K562 (cell line): ENCODE data around the gene LARP7. TPM values are rescaled to one million over a fixed set of nuclear protein-coding genes. Genes with fewer than 3 reads are reported as not detected.

Experiments used
- ATAC-seq: fragments of 200-7000 bp; cut with Tn5 transposase; 3 replicates; pipeline ENCODE4 v1.9.1; 2020; ENCODE audit warnings: moderate library complexity
- BruUV-seq: library from RNA; stranded (reverse); fragments of 400-500 nt; replicated peaks from 2 replicates; lab custom pipeline; 2021; lab: Mats Ljungman, UMichigan
- CTCF ChIA-PET: fragments of 300-600 bp; formaldehyde crosslinking; extraction: SDS; loops from one replicate; lab custom pipeline; 2021; ENCODE audit warnings: low intra/inter-chr PET ratio; lab: Yijun Ruan, JAX
- POLR2A ChIA-PET: fragments of 300-600, 350-650 bp; sonication (Branson Sonifier 250); formaldehyde crosslinking; extraction: SDS; loops from one replicate; lab custom pipeline; 2021; ENCODE audit warnings: antibody characterized with exemption, inconsistent platforms; lab: Yijun Ruan, JAX
- DNase-seq, 4 experiments: peaks; one replicate each; pipeline versions ENCODE4 v3.0.0 to v3.0.0-alpha.2; 2011 to 2018; ENCODE audit warnings: low spot score in 3 of 4, mixed read lengths in 3 of 4; ENCODE audit errors: extremely low read depth in 1 of 4
- FAIRE-seq: peaks from 2 replicates; lab custom pipeline; 2011; peaks lifted over from hg19 to GRCh38; lab: Jason Lieb, UNC
- H2AFZ ChIP-seq: 2 replicates; pipeline ENCODE4 v1.6.0; 2011; ENCODE audit warnings: low read depth, low read length, control low read depth, inconsistent platforms
- H3K27ac ChIP-seq: fragments of 200-600 bp; 3 replicates; pipeline ENCODE4 v1.8.0; 2011; ENCODE audit warnings: low read depth, mild to moderate bottlenecking, control low read depth, inconsistent platforms, low read length, moderate library complexity, mixed read lengths; ENCODE audit errors: extremely low read depth
- H3K27me3 ChIP-seq, 2 experiments: fragments of 300-600 bp in 1 of 2; 2 replicates in 1 of 2; 3 replicates in 1 of 2; pipeline versions ENCODE4 v1.6.0 to v1.8.0; 2011; ENCODE audit warnings: inconsistent platforms in 2 of 2, low read length in 2 of 2, mild to moderate bottlenecking in 1 of 2, mixed read lengths in 1 of 2, moderate library complexity in 1 of 2; ENCODE audit not compliant: control insufficient read depth in 2 of 2, insufficient read depth in 2 of 2
- H3K36me3 ChIP-seq: fragments of 300-600 bp; 3 replicates; pipeline ENCODE4 v1.8.0; 2011; ENCODE audit warnings: mild to moderate bottlenecking, low read length, inconsistent platforms; ENCODE audit not compliant: control insufficient read depth, insufficient read depth
- H3K4me1 ChIP-seq, 2 experiments: fragments of 200-600 bp in 1 of 2; replicated peaks in 1 of 2; 2 replicates in 1 of 2; 3 replicates in 1 of 2; pipeline versions ENCODE4 v1.5.1 to v1.8.0; 2011; ENCODE audit warnings: inconsistent platforms in 2 of 2, low read length in 2 of 2, mild to moderate bottlenecking in 1 of 2, mixed read lengths in 1 of 2, moderate library complexity in 1 of 2; ENCODE audit not compliant: control insufficient read depth in 2 of 2, insufficient read depth in 2 of 2
- H3K4me2 ChIP-seq: 2 replicates; pipeline ENCODE4 v1.6.1; 2011; ENCODE audit warnings: low read length, control low read depth, inconsistent platforms, mixed read lengths; ENCODE audit not compliant: insufficient read depth
- H3K4me3 ChIP-seq: fragments of 200-600 bp; sonication (generic), shearing (Covaris generic); 2 replicates; pipeline ENCODE4 v1.5.1; 2016; ENCODE audit warnings: control low read depth, inconsistent platforms
- H3K79me2 ChIP-seq: fragments of 200-600 bp; 3 replicates; pipeline ENCODE4 v1.8.0; 2011; ENCODE audit warnings: low read length, inconsistent platforms; ENCODE audit not compliant: control insufficient read depth, insufficient read depth
- H3K9ac ChIP-seq, 2 experiments: 2 replicates each; pipeline versions ENCODE4 v1.6.0 to v1.6.1; 2011; ENCODE audit warnings: low read depth in 2 of 2, low read length in 2 of 2, control low read depth in 1 of 2, inconsistent platforms in 1 of 2, mild to moderate bottlenecking in 1 of 2, mixed read lengths in 1 of 2; ENCODE audit not compliant: insufficient read depth in 1 of 2
- H3K9me1 ChIP-seq: one replicate; pipeline ENCODE4 v1.6.0; 2011; ENCODE audit warnings: inconsistent platforms, mild to moderate bottlenecking, low read length, moderate library complexity; ENCODE audit not compliant: control insufficient read depth, insufficient read depth
- H3K9me3 ChIP-seq: replicated peaks from 2 replicates; pipeline ENCODE4 v1.5.1; 2011; ENCODE audit warnings: low read depth, low read length, inconsistent platforms; ENCODE audit not compliant: control insufficient read depth, insufficient read depth
- H4K20me1 ChIP-seq: replicated peaks from 2 replicates; pipeline ENCODE4 v1.6.1; 2011; ENCODE audit warnings: low read length, inconsistent platforms, mixed read lengths; ENCODE audit not compliant: control insufficient read depth, insufficient read depth
- HCFC1 ChIP-seq: IDR thresholded peaks from 2 replicates; pipeline ENCODE4 v1.6.1; 2012; ENCODE audit warnings: low read depth, low read length, improper control_type of control experiment
- HDAC1 ChIP-seq, 2 experiments: fragments of 450-650 bp; IDR thresholded peaks; 2 replicates each; pipeline ENCODE4 v1.6.1; 2016 to 2017; ENCODE audit warnings: inconsistent platforms in 1 of 2, mild to moderate bottlenecking in 1 of 2, moderate library complexity in 1 of 2
- HIVEP1 ChIP-seq: fragments of 250-450 bp; sonication (Bioruptor Pico); IDR thresholded peaks from 2 replicates; pipeline ENCODE4 v1.4.0; 2020; ENCODE audit warnings: mild to moderate bottlenecking
- KDM2B ChIP-seq: fragments of 250-450 bp; sonication (Bioruptor Pico); IDR thresholded peaks from 2 replicates; pipeline ENCODE4 v1.8.0; 2021; ENCODE audit warnings: mild to moderate bottlenecking, moderate library complexity
- LEF1 ChIP-seq: fragments of 450-650 bp; IDR thresholded peaks from 2 replicates; pipeline ENCODE4 v1.6.1; 2016; ENCODE audit warnings: mild to moderate bottlenecking
- PHTF2 ChIP-seq: fragments of 250-450 bp; sonication (Bioruptor Pico); IDR thresholded peaks from 2 replicates; pipeline ENCODE4 v1.5.0; 2021; ENCODE audit warnings: mild to moderate bottlenecking
- ZNF280A ChIP-seq: fragments of 450-650 bp; IDR thresholded peaks from 2 replicates; pipeline ENCODE4 v1.6.1; 2018; ENCODE audit warnings: mild to moderate bottlenecking, low read depth; ENCODE audit not compliant: partially characterized antibody
- ZNF398 ChIP-seq: fragments of 250-450 bp; sonication (Bioruptor Pico); IDR thresholded peaks from 2 replicates; pipeline ENCODE4 v1.8.0; 2021; ENCODE audit warnings: moderate library complexity, mild to moderate bottlenecking, inconsistent platforms
- ZNF444 ChIP-seq: fragments of 250-450 bp; sonication (Bioruptor Pico); IDR thresholded peaks from 2 replicates; pipeline ENCODE4 v1.4.0; 2020; ENCODE audit warnings: mild to moderate bottlenecking, moderate library complexity
- WGBS: fragments of 100-300 bp; shearing (Covaris generic); methylation state at CpG from one replicate; pipeline ENCODE4 v1.1.6; 2016; ENCODE audit warnings: low coverage, mixed read lengths; ENCODE audit not compliant: insufficient coverage; ENCODE audit errors: missing lambda C conversion rate; 5-methylcytosine and 5-hydroxymethylcytosine counted together
- in situ Hi-C: fragments of 300-500 bp; cut with MboI; formaldehyde crosslinking; loops from 4 replicates; pipeline ENCODE4 v1.15.0; 2018; ENCODE audit warnings: inconsistent platforms, mixed read lengths
- intact Hi-C: fragments of 100-400 bp; cut with micrococcal nuclease; formaldehyde crosslinking; loops from 2 replicates; pipeline ENCODE4 v1.14.2; 2022
- polyA plus RNA-seq, 8 experiments: library from polyadenylated mRNA; depleted of rRNA in 4 of 8; stranded (reverse) in 5 of 8; unstranded in 3 of 8; fragments of >200 nt; fragmentation: Nextera tagmentation in 2 of 8; fragmentation: Illumina TruSeq in 1 of 8; extraction: Ambion mirVana in 2 of 8; extraction: Trizol in 1 of 8; gene quantifications; 2 replicates each; pipeline versions ENCODE4 v1.2.1 to v1.2.3, GENCODE V29; 2011 to 2014; ENCODE audit warnings: inconsistent platforms in 1 of 8, missing spikeins in 1 of 8
- total RNA-seq, 7 experiments: library from RNA; depleted of rRNA in 6 of 7; stranded (reverse); fragments of >200 nt in 6 of 7; fragmentation: Illumina TruSeq in 2 of 7; extraction: Trizol in 2 of 7; gene quantifications; 2 replicates each; pipeline versions ENCODE4 v1.2.1 to v1.2.3, GENCODE V29; 2011 to 2021; ENCODE audit warnings: low replicate concordance in 1 of 7

The LARP7 gene
- total and polyA plus RNA-seq, 9 of the 15 experiments (the other 6 are each of a cell fraction or from before 2014, with no cell fraction given), result 30.1 to 76.9 (median 56.0) TPM

GRCh38 chr4:112593438-112594133, 43.4 kb upstream of the LARP7 start:
- no peaks in the 10 kb centered on the region; a peak in 1 of 5 replicates for H3K4me1 ChIP-seq
- no peak for DNase-seq
- H3K36me3 ChIP-seq, result no peaks in the 10 kb centered on the region; the same call in 2 of the 3 replicates
- H3K27me3 ChIP-seq, result no peaks in the 10 kb centered on the region
- no peak for TF ChIP-seq ZNF444 (CRISPR knock-in tag)
- no peak for TF ChIP-seq HCFC1
- H3K27ac ChIP-seq, result no peak overlapping the region
- ATAC-seq, result no peak
- H2AFZ ChIP-seq, result no peak overlapping the region
- H3K4me3 ChIP-seq, result no peak overlapping the region
- no TSS peak for BruUV-seq
- CTCF ChIA-PET, result no interaction called here
- H3K79me2 ChIP-seq, result no peaks in the 10 kb centered on the region
- intact Hi-C loops, result no loop called here
- FAIRE-seq, result no peak
- H3K4me2 ChIP-seq, result no peak overlapping the region
- no peak overlapping the region for H3K9ac ChIP-seq
- in situ Hi-C loops, result no loop called here
- H3K9me3 ChIP-seq, result no peaks in the 10 kb centered on the region
- 95% methylated on average over 5 of the region's 5 CpGs for WGBS
- H3K9me1 ChIP-seq, result no peaks in the 10 kb centered on the region
- POLR2A ChIA-PET, result interaction anchor here (0.9 kb wide), 1 partner anchor 33 kb away, joined by 3 read pairs; no protein-coding TSS in a partner anchor
- no peaks in the 10 kb centered on the region for H4K20me1 ChIP-seq

GRCh38 chr4:112594993-112595392, 42.0 kb upstream of the LARP7 start:
- no peak overlapping the region for H3K4me3 ChIP-seq
- no peaks in the 10 kb centered on the region for H3K27me3 ChIP-seq
- 88% methylated on average over 1 of the region's 1 CpG for WGBS
- H3K4me1 ChIP-seq, result no peaks in the 10 kb centered on the region; a peak in 1 of 5 replicates
- no peak overlapping the region for H3K9ac ChIP-seq
- FAIRE-seq, result no peak
- no TSS peak for BruUV-seq
- ChIA-PET POLR2A (no interaction called here), CTCF (no interaction called here)
- H3K9me3 ChIP-seq, result no peaks in the 10 kb centered on the region; the same call in 1 of the 2 replicates
- peaks cover 6% of the 10 kb centered on the region; the same call in 1 of the 3 replicates for H3K36me3 ChIP-seq
- in situ Hi-C loops (no loop called here), intact Hi-C loops (no loop called here)
- DNase-seq, result no peak
- H3K79me2 ChIP-seq, result no peaks in the 10 kb centered on the region
- no peak for ATAC-seq
- H3K27ac ChIP-seq, result no peak overlapping the region
- no peaks in the 10 kb centered on the region for H3K9me1 ChIP-seq
- no peaks in the 10 kb centered on the region for H4K20me1 ChIP-seq
- no peak overlapping the region for H3K4me2 ChIP-seq
- H2AFZ ChIP-seq, result no peak overlapping the region
- TF ChIP-seq ZNF398 (CRISPR knock-in tag) (no peak), HIVEP1 (CRISPR knock-in tag) (no peak), ZNF280A (no peak), KDM2B (CRISPR knock-in tag) (no peak), HDAC1 (IDR thresholded peaks at IDR 0.05) (no peak), PHTF2 (no peak), LEF1 (no peak)
